22Rv1 (cell line): Measurements from ENCODE around the gene LMF2.

Experiments used
- H3K27ac ChIP-seq: fragments of 450-650 bp; 2 replicates; pipeline ENCODE4 v1.5.1; 2017
- CTCF ChIP-seq: fragments of 450-650 bp; IDR thresholded peaks from 2 replicates; pipeline ENCODE4 v1.5.1; 2017; ENCODE audit warnings: mild to moderate bottlenecking
- ZFX ChIP-seq: fragments of 450-650 bp; IDR thresholded peaks from 2 replicates; pipeline ENCODE4 v1.6.1; 2017; ENCODE audit warnings: antibody characterized with exemption, borderline replicate concordance

LMF2 gene

DNA sequence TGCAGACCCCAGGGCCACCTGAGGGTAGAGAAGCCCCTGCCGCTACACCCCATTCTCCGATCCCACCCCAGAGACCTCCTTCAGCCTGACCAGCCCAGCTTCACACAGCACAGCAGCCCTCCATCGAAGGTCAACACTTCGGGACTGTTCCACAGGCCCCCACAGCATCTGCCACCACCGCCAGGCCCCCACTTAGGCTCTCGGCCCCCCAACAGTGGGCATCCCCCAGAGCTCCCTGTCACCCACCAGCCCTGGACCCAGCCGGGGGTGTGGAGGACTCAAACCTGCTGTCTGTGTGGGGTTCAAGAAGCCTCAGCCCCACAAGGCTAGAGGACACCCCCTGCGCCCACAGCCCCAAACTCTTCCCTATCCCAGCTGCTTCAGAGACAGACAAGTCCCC is 38.9 kb downstream of the LMF2 start:
- no peak overlapping the region for H3K27ac ChIP-seq
- TF ChIP-seq CTCF (no peak), ZFX (no peak)

DNA sequence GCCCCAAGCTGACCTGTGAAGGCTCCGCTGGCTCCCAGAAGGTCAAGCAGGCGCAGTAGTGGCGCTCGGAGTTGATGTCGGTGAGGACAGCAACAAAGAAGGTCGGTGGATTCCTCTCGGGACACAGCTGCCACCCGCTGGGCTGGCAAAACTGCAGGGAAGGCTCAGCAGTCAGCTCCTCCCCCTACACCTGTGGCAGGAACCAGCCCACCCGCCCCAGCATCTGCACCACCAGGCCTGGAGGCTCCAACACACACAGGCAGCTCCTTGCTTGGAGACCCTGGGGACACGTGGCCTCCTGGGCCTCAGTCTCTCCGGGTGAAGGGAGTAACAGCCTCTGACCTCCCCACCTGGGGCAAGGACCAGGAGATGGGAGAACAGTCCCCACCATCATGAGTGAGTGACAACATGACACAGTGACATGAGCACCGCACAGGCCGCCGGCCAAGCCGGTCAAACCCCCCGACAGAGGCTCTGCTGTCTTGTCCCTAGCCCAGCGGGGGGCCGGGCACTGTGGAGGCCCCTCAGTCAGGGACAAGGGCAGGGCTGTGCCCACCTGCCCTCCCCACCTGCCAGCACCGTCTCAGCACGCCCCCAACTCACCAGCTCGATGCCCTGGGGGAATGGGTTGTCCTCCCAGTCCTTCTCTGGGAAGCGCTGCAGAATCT is 39.6 kb downstream of the LMF2 start:
- H3K27ac ChIP-seq: no peak overlapping the region
- no peak for TF ChIP-seq ZFX

- TF ChIP-seq ZFX (no peak), CTCF (no peak)
- no peak overlapping the region for H3K27ac ChIP-seq
Observed at GRCh38 chr22:50467341-50467740, 40.2 kb downstream of the LMF2 start.

GRCh38 chr22:50465066-50465930 is 42.2 kb downstream of the LMF2 start:
- TF ChIP-seq ZFX: no peak
- TF ChIP-seq CTCF: no peak

GRCh38 chr22:50464451-50464850 is 43.1 kb downstream of the LMF2 start:
- no peak for TF ChIP-seq ZFX
- H3K27ac ChIP-seq: no peak overlapping the region

More at GRCh38 chr22:50465066-50465930, 42.2 kb downstream of the LMF2 start:
- H3K27ac ChIP-seq: no peak overlapping the region

DNA sequence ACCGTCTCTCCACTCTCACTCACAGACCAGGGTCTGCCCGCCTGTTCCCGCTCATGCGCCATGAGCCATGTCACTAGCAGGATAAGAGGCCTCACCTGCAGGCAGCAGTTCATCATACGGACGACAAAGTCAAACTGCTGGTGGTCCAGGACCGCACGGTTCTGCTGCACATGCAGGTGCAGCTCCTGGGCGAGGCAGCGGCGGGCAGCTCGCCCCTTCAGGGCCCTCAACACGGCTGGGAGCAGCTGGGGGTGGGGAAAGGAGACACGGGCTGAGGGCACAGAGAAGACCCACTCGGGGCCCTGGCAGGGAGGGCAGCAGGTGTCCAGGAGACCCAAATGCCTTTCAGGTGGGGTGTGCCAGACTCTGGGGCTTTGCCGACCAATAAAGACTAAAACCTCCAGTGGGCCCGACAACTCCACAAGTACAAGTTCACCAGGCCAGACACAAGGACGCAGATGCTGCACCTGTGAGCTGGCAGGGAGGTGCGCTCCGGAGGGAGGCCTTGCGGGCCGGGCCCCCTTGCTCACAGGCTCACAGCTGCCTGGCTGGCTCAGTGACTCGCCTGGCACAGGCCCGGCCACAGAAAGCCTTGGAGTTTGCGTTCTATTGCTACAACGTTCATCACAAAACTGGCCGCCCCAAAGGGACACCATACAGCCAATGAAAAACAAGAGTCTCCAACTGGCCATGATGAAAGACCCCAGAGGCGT is 44.2 kb downstream of the LMF2 start:
- no peak overlapping the region for H3K27ac ChIP-seq
- no peak for TF ChIP-seq ZFX

GRCh38 chr22:50461979-50462540 is 45.4 kb downstream of the LMF2 start:
- no peak overlapping the region for H3K27ac ChIP-seq

More at GRCh38 chr22:50461979-50462540, 45.4 kb downstream of the LMF2 start:
- TF ChIP-seq ZFX: no peak
- no peak for TF ChIP-seq CTCF
